GM23338 (cell line): Measurements from ENCODE around the gene CD83. TPM values are rescaled to one million over a fixed set of nuclear protein-coding genes. Genes with fewer than 3 reads are reported as not detected.

Source experiments
- ATAC-seq: fragments of 200-7000 bp; cut with Tn5 transposase; 3 replicates; pipeline ENCODE4 v1.9.1; 2020
- DNase-seq: peaks from one replicate; pipeline ENCODE4 v3.0.0-alpha.2; 2015; ENCODE audit warnings: low spot score
- H2AFZ ChIP-seq: fragments of 200-600 bp; sonication (generic); 2 replicates; pipeline ENCODE4 v1.8.0; 2016; ENCODE audit warnings: antibody characterized with exemption, mild to moderate bottlenecking, moderate library complexity
- H3F3A ChIP-seq: fragments of 200-600 bp; sonication (generic); replicated peaks from 2 replicates; pipeline ENCODE4 v1.8.0; 2017; ENCODE audit warnings: antibody characterized with exemption, mixed run types, low read depth
- H3K27ac ChIP-seq: fragments of 200-600 bp; sonication (generic); 2 replicates; pipeline ENCODE4 v1.6.1; 2016; ENCODE audit warnings: low read depth
- H3K27me3 ChIP-seq: fragments of 200-600 bp; sonication (generic); 2 replicates; pipeline ENCODE4 v1.8.0; 2016; ENCODE audit warnings: mild to moderate bottlenecking, mixed run types, moderate library complexity; ENCODE audit not compliant: insufficient read depth
- H3K36me3 ChIP-seq: fragments of 200-600 bp; sonication (generic); 2 replicates; pipeline ENCODE4 v1.8.0; 2016; ENCODE audit warnings: mild to moderate bottlenecking; ENCODE audit not compliant: insufficient read depth
- H3K4me1 ChIP-seq: fragments of 200-600 bp; sonication (generic); 2 replicates; pipeline ENCODE4 v1.8.0; 2016; ENCODE audit warnings: mild to moderate bottlenecking, moderate library complexity; ENCODE audit not compliant: insufficient read depth
- H3K4me2 ChIP-seq: fragments of 200-600 bp; sonication (generic); 2 replicates; pipeline ENCODE4 v1.7.1; 2017; ENCODE audit warnings: mixed run types
- H3K4me3 ChIP-seq: fragments of 200-600 bp; sonication (generic); 2 replicates; pipeline ENCODE4 v1.6.1; 2016; ENCODE audit warnings: mixed run types
- H3K79me2 ChIP-seq: fragments of 200-600 bp; sonication (generic); replicated peaks from 2 replicates; pipeline ENCODE4 v1.8.0; 2017; ENCODE audit warnings: mild to moderate bottlenecking; ENCODE audit not compliant: insufficient read depth
- H3K9me2 ChIP-seq: fragments of 200-600 bp; sonication (generic); 2 replicates; pipeline ENCODE4 v1.8.0; 2017; ENCODE audit not compliant: insufficient read depth
- H4K20me1 ChIP-seq: fragments of 200-600 bp; sonication (generic); replicated peaks from 2 replicates; pipeline ENCODE4 v1.8.0; 2017; ENCODE audit warnings: mild to moderate bottlenecking; ENCODE audit not compliant: insufficient read depth
- H3K27ac Mint-ChIP-seq: 2 replicates; pipeline ENCODE4 v1.8.0; 2020; ENCODE audit warnings: inconsistent platforms, mild to moderate bottlenecking, moderate library complexity, mixed read lengths
- H3K27me3 Mint-ChIP-seq: 3 replicates; pipeline ENCODE4 v1.8.0; 2022; ENCODE audit warnings: low read depth, mild to moderate bottlenecking, moderate library complexity, mixed read lengths, inconsistent platforms; ENCODE audit not compliant: insufficient read depth, poor library complexity
- H3K36me3 Mint-ChIP-seq: 3 replicates; pipeline ENCODE4 v1.8.0; 2021; ENCODE audit warnings: low read depth, mild to moderate bottlenecking, inconsistent platforms, moderate library complexity, mixed read lengths
- H3K4me1 Mint-ChIP-seq: 3 replicates; pipeline ENCODE4 v1.8.0; 2020; ENCODE audit warnings: mild to moderate bottlenecking, inconsistent platforms, mixed read lengths
- H3K4me3 Mint-ChIP-seq: 3 replicates; pipeline ENCODE4 v1.8.0; 2021; ENCODE audit warnings: moderate library complexity, mild to moderate bottlenecking, inconsistent platforms, mixed read lengths
- H3K9me3 Mint-ChIP-seq: 3 replicates; pipeline ENCODE4 v1.8.0; 2020; ENCODE audit warnings: moderate library complexity, mild to moderate bottlenecking, inconsistent platforms, mixed read lengths
- CREB1 ChIP-seq: fragments of 250-450 bp; sonication (Bioruptor Pico); IDR thresholded peaks from 2 replicates; pipeline ENCODE4 v1.5.0; 2020; ENCODE audit warnings: low read depth, mild to moderate bottlenecking, moderate library complexity
- EZH2 ChIP-seq: fragments of 200-600 bp; sonication (generic); IDR thresholded peaks from one replicate; pipeline ENCODE4 v1.8.0; 2017; ENCODE audit warnings: antibody characterized with exemption, mild to moderate bottlenecking, low read depth; ENCODE audit not compliant: unreplicated experiment
- EZH2phosphoT487 ChIP-seq: fragments of 200-600 bp; sonication (generic); IDR thresholded peaks from one replicate; pipeline ENCODE4 v1.8.1; 2018; ENCODE audit warnings: antibody characterized with exemption; ENCODE audit not compliant: unreplicated experiment
- JUNB ChIP-seq: IDR thresholded peaks from one replicate; pipeline ENCODE4 v1.6.1; 2016; ENCODE audit warnings: antibody characterized with exemption; ENCODE audit not compliant: unreplicated experiment
- NANOG ChIP-seq: IDR thresholded peaks from 2 replicates; pipeline ENCODE4 v1.6.1; 2016; ENCODE audit warnings: antibody characterized with exemption, borderline replicate concordance
- POLR2AphosphoS5 ChIP-seq: IDR thresholded peaks from 2 replicates; pipeline ENCODE4 v1.6.1; 2016; ENCODE audit warnings: antibody characterized with exemption, low read depth
- STAT1 ChIP-seq: IDR thresholded peaks from one replicate; pipeline ENCODE4 v1.6.1; 2016; ENCODE audit warnings: antibody characterized with exemption; ENCODE audit not compliant: unreplicated experiment
- ZNF114 ChIP-seq: fragments of 250-450 bp; sonication (Bioruptor Pico); IDR thresholded peaks from 2 replicates; pipeline ENCODE4 v1.5.0; 2020; ENCODE audit warnings: mild to moderate bottlenecking, moderate library complexity
- ZNF331 ChIP-seq: fragments of 250-450 bp; sonication (Bioruptor Pico); IDR thresholded peaks from 2 replicates; pipeline ENCODE4 v1.5.0; 2020; ENCODE audit warnings: low read depth, mild to moderate bottlenecking, moderate library complexity
- polyA plus RNA-seq: library from polyadenylated mRNA; unstranded; fragments of >200 nt; fragmentation: Nextera tagmentation; extraction: Ambion mirVana; gene quantifications from 2 replicates; pipeline ENCODE4 v1.2.1, GENCODE V29; 2016
- total RNA-seq: library from RNA; depleted of rRNA; stranded (reverse); fragments of >200 nt; shearing (Covaris generic); gene quantifications from 2 replicates; pipeline ENCODE4 v1.2.3, GENCODE V29; 2014
- TF ChIP-seq, protein P1 (sequence below): fragments of 250-450 bp; sonication (Bioruptor Pico); IDR thresholded peaks from 2 replicates; pipeline ENCODE4 v1.5.0; 2020; ENCODE audit warnings: mild to moderate bottlenecking, moderate library complexity
- TF ChIP-seq, protein P2 (sequence below), 2 experiments: fragments of 200-600 bp in 1 of 2; sonication (generic) in 1 of 2; conservative IDR thresholded peaks; 2 replicates each; pipeline versions ENCODE4 v1.5.1 to v1.6.1; 2016 to 2017; ENCODE audit warnings: antibody characterized with exemption in 2 of 2, low read depth in 2 of 2, mild to moderate bottlenecking in 2 of 2, moderate library complexity in 1 of 2
- TF ChIP-seq, protein P3 (sequence below): IDR thresholded peaks from one replicate; pipeline ENCODE4 v1.6.1; 2018; ENCODE audit warnings: antibody characterized with exemption; ENCODE audit not compliant: unreplicated experiment
- TF ChIP-seq, protein P4 (sequence below): IDR thresholded peaks from 2 replicates; pipeline ENCODE4 v1.6.1; 2016; ENCODE audit warnings: antibody characterized with exemption

Gene CD83
- total and polyA plus RNA-seq, 2 experiments from 2014 or later = 8.1 to 13.2 TPM

DNA sequence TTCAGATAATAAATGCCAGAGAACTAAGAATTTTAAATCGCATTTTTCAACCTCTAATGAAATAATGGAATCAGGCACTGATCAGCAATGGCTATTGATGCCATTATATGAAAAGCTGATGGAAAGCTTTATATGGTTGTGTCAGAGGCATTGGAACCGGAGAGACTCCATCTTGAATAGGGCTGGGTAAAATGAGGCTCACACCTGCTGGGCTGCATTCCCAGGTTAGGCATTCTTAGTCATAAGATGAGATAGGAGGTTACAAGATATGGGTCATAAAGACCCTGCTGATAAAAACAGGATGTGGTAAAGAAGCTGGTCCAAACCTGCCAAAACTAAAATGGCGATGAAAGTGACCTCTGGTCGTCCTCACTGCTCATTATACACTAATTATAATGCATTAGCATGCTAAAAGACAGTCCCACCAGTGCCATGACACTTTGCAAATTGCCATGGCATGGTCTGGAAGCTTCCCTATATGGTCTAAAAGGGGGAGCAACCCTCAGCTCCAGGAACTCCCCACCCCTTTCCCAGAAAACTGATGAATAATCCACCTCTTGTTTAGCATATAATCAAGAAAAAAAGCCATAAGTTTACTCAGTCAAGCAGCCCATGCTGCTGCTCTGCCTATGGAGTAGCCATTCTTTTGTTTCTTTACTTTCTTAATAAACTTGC, 40.2 kb upstream of the CD83 start:
- Histone ChIP-seq H4K20me1 (no peaks in the 10 kb centered on the region), H3K4me1 (peaks cover 3% of the 10 kb centered on the region; the same call in 1 of the 2 replicates), H3K9me2 (peaks cover 4% of the 10 kb centered on the region; the same call in 1 of the 2 replicates), H3K4me2 (no peak overlapping the region), H3K36me3 (no peaks in the 10 kb centered on the region), H3K27ac (no peak overlapping the region), H3F3A (no peaks in the 10 kb centered on the region), H2AFZ (no peak overlapping the region), H3K79me2 (no peaks in the 10 kb centered on the region), H3K4me3 (no peak overlapping the region), H3K27me3 (no peaks in the 10 kb centered on the region)
- Mint-ChIP-seq H3K27me3 (no peaks in the 10 kb centered on the region), H3K4me1 (peaks cover 7% of the 10 kb centered on the region), H3K4me3 (no peak overlapping the region), H3K27ac (no peak overlapping the region), H3K9me3 (no peaks in the 10 kb centered on the region), H3K36me3 (no peaks in the 10 kb centered on the region)
- no peak for ATAC-seq
- DNase-seq = no peak
- TF ChIP-seq CREB1 (CRISPR knock-in tag) = no peak
- no peak for TF ChIP-seq ZNF114
- no peak for TF ChIP-seq STAT1
- TF ChIP-seq, protein P1, sequence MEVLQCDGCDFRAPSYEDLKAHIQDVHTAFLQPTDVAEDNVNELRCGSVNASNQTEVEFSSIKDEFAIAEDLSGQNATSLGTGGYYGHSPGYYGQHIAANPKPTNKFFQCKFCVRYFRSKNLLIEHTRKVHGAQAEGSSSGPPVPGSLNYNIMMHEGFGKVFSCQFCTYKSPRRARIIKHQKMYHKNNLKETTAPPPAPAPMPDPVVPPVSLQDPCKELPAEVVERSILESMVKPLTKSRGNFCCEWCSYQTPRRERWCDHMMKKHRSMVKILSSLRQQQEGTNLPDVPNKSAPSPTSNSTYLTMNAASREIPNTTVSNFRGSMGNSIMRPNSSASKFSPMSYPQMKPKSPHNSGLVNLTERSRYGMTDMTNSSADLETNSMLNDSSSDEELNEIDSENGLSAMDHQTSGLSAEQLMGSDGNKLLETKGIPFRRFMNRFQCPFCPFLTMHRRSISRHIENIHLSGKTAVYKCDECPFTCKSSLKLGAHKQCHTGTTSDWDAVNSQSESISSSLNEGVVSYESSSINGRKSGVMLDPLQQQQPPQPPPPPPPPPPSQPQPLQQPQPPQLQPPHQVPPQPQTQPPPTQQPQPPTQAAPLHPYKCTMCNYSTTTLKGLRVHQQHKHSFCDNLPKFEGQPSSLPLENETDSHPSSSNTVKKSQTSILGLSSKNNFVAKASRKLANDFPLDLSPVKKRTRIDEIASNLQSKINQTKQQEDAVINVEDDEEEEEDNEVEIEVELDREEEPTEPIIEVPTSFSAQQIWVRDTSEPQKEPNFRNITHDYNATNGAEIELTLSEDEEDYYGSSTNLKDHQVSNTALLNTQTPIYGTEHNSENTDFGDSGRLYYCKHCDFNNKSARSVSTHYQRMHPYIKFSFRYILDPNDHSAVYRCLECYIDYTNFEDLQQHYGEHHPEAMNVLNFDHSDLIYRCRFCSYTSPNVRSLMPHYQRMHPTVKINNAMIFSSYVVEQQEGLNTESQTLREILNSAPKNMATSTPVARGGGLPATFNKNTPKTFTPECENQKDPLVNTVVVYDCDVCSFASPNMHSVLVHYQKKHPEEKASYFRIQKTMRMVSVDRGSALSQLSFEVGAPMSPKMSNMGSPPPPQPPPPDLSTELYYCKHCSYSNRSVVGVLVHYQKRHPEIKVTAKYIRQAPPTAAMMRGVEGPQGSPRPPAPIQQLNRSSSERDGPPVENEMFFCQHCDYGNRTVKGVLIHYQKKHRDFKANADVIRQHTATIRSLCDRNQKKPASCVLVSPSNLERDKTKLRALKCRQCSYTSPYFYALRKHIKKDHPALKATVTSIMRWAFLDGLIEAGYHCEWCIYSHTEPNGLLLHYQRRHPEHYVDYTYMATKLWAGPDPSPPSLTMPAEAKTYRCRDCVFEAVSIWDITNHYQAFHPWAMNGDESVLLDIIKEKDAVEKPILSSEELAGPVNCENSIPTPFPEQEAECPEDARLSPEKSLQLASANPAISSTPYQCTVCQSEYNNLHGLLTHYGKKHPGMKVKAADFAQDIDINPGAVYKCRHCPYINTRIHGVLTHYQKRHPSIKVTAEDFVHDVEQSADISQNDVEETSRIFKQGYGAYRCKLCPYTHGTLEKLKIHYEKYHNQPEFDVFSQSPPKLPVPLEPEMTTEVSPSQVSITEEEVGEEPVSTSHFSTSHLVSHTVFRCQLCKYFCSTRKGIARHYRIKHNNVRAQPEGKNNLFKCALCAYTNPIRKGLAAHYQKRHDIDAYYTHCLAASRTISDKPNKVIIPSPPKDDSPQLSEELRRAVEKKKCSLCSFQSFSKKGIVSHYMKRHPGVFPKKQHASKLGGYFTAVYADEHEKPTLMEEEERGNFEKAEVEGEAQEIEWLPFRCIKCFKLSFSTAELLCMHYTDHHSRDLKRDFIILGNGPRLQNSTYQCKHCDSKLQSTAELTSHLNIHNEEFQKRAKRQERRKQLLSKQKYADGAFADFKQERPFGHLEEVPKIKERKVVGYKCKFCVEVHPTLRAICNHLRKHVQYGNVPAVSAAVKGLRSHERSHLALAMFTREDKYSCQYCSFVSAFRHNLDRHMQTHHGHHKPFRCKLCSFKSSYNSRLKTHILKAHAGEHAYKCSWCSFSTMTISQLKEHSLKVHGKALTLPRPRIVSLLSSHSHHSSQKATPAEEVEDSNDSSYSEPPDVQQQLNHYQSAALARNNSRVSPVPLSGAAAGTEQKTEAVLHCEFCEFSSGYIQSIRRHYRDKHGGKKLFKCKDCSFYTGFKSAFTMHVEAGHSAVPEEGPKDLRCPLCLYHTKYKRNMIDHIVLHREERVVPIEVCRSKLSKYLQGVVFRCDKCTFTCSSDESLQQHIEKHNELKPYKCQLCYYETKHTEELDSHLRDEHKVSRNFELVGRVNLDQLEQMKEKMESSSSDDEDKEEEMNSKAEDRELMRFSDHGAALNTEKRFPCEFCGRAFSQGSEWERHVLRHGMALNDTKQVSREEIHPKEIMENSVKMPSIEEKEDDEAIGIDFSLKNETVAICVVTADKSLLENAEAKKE (CRISPR knock-in tag) = no peak
- TF ChIP-seq, protein P2, sequence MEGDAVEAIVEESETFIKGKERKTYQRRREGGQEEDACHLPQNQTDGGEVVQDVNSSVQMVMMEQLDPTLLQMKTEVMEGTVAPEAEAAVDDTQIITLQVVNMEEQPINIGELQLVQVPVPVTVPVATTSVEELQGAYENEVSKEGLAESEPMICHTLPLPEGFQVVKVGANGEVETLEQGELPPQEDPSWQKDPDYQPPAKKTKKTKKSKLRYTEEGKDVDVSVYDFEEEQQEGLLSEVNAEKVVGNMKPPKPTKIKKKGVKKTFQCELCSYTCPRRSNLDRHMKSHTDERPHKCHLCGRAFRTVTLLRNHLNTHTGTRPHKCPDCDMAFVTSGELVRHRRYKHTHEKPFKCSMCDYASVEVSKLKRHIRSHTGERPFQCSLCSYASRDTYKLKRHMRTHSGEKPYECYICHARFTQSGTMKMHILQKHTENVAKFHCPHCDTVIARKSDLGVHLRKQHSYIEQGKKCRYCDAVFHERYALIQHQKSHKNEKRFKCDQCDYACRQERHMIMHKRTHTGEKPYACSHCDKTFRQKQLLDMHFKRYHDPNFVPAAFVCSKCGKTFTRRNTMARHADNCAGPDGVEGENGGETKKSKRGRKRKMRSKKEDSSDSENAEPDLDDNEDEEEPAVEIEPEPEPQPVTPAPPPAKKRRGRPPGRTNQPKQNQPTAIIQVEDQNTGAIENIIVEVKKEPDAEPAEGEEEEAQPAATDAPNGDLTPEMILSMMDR (conservative IDR thresholded peaks at IDR 0.05; ENCODE audit: low read depth in 2 of 2) = no peak
- TF ChIP-seq JUNB = no peak
- TF ChIP-seq EZH2 = no peak
- TF ChIP-seq POLR2AphosphoS5 = no peak
- no peak for TF ChIP-seq NANOG
- TF ChIP-seq ZNF331 (CRISPR knock-in tag) = no peak
- TF ChIP-seq, protein P3, sequence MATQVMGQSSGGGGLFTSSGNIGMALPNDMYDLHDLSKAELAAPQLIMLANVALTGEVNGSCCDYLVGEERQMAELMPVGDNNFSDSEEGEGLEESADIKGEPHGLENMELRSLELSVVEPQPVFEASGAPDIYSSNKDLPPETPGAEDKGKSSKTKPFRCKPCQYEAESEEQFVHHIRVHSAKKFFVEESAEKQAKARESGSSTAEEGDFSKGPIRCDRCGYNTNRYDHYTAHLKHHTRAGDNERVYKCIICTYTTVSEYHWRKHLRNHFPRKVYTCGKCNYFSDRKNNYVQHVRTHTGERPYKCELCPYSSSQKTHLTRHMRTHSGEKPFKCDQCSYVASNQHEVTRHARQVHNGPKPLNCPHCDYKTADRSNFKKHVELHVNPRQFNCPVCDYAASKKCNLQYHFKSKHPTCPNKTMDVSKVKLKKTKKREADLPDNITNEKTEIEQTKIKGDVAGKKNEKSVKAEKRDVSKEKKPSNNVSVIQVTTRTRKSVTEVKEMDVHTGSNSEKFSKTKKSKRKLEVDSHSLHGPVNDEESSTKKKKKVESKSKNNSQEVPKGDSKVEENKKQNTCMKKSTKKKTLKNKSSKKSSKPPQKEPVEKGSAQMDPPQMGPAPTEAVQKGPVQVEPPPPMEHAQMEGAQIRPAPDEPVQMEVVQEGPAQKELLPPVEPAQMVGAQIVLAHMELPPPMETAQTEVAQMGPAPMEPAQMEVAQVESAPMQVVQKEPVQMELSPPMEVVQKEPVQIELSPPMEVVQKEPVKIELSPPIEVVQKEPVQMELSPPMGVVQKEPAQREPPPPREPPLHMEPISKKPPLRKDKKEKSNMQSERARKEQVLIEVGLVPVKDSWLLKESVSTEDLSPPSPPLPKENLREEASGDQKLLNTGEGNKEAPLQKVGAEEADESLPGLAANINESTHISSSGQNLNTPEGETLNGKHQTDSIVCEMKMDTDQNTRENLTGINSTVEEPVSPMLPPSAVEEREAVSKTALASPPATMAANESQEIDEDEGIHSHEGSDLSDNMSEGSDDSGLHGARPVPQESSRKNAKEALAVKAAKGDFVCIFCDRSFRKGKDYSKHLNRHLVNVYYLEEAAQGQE = no peak
- TF ChIP-seq EZH2phosphoT487 = no peak
- TF ChIP-seq, protein P4, sequence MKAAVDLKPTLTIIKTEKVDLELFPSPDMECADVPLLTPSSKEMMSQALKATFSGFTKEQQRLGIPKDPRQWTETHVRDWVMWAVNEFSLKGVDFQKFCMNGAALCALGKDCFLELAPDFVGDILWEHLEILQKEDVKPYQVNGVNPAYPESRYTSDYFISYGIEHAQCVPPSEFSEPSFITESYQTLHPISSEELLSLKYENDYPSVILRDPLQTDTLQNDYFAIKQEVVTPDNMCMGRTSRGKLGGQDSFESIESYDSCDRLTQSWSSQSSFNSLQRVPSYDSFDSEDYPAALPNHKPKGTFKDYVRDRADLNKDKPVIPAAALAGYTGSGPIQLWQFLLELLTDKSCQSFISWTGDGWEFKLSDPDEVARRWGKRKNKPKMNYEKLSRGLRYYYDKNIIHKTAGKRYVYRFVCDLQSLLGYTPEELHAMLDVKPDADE = no peak
